ENCODE results near the gene DRG2. TPM values are rescaled to one million over a fixed set of nuclear protein-coding genes. Genes with fewer than 3 reads are reported as not detected.

The DRG2 gene
- total RNA-seq, 1 donor from 2014 or later = 54.1 TPM

DNA sequence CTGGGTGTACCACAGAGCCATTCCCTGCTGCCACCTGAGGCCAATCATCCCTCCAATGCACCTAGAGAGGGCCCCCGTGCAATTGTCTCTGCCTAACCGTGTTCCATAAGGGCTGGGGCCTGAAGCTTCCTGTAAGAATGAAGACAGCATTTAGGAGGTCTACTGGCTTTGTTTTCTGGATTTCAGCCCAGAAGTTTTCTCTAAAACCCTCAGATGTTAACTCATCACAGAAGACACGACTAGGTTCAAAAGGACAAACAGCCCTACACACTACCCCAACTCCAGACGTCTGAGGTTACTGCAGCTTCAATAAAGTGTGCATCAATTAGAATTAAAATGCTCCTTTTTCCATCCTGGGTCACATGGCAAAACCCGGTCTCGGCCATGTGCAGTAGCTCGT, 10.8 kb upstream of the DRG2 start:
- no peak for DNase-seq

- no peak for DNase-seq
Measured at GRCh38 chr17:18079543-18079942, 8.2 kb upstream of the DRG2 start.

- DNase-seq = no peak
Measured at GRCh38 chr17:18084256-18084655, 3.5 kb upstream of the DRG2 start.

GRCh38 chr17:18089613-18090012, 1.9 kb downstream of the DRG2 start:
- no peak for DNase-seq

DNA sequence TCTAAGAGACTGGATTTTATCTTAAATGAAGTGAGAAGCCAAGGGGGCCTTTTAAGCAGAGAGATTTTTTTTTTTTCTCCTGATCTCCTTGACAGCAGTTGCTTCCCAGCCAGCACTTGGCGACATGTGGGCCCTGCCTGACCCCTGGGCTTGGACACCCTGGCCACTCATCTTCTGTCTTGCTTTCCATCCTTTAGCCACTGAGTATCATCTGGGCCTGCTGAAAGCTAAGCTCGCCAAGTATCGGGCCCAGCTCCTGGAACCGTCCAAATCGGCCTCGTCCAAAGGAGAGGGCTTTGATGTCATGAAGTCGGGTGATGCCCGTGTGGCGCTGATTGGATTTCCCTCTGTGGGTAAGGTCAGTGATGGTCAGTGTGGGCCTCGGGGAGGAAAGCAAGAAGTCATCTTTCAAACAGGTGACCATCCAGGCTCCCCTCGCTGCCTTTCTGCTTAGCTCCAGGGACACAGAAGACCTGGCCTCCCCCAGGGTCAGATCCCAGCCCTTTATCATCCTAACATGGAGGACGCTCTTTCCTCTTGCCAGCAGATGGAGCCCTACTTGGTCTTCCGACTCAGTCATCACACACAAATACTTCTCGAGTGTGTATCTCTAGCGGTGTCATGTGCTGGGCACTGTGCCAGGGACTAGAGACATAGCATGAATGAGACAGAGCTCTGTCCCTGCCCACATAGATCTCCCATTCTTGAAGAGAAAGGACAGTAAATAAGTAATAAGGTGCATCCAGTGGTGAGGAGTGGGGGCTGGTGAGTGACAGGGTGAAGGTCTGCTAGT, 6.1 kb downstream of the DRG2 start:
- DNase-seq = peak; percentile 83

GRCh38 chr17:18094409-18094807, 6.7 kb downstream of the DRG2 start:
- DNase-seq = no peak

DNA sequence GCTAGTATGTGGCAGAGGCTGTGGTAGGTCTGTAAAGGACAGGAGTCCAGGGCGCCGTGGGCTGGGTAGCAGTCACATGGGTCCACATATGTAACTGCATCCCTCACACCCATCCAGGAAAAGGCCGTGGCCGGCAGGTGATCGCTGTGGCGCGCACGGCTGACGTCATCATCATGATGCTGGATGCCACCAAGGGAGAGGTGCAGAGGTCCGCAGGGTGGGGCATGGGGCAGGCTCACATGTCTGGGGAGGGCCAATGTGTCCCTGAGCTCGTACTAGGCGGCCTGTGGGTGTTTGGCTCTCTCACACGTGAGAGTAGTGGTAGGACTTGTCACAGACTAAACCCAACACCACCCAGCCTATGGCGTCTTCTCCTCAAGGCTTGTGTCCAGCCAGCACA, 11.8 kb downstream of the DRG2 start:
- no peak for DNase-seq

DNA sequence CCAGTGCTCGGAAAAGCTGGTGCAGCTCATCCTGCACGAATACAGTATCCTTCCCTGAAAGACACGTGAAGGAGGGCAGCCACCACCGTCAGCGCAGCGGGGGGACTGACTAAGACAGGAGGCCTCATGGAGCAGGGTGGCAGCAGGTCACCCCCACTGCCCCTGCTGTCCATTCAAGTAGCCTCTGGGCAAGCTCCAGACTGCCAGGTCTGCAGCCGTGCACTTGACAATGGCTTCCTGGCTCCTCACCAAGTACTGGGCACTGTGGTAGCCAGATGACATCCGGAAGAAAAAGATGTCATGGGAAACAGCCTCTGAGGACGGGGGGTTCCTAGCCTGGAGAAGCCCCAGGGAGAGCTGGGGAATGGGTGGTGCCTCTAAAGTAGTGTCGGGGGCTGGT, 12.9 kb downstream of the DRG2 start:
- no peak for DNase-seq

DNA sequence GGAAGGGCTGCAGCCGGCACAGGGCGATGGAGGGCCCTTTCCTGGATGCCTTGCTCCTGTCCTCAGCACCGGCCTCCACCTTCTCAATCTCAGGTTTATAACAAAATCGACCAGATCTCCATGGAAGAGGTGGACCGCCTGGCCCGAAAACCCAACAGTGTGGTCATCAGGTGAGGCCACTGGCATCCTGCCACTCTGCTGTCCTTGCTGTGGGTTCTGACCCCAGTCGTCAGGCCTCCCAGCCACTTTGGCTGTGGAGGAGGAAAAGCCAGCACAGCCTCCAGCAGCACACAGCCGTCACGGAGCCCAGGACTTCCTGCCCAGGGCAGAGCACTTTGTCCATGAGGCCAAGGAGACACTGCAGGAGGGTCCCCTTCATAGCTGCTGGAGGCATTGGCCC, 14.1 kb downstream of the DRG2 start:
- DNase-seq = no peak

DNA sequence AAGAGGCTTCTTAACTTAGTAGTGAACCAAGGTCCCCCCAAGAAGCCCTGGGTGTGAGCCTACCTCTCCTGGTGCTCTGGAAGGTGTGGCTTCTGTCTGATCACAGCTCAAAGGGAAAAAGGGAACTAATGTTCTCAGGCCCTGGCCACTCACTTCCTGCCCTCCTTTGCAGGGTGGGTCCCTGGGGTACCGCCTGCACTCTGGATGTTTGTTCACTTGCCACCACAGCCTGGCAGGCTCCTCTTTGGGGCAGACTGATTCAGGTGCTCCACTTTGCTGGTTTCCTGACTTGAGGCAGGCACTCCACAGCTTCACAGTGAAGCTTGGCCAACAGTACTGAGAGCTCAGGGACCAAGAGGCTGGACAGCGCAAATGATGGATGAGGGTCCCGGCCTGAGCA, 14.9 kb downstream of the DRG2 start:
- DNase-seq = no peak

GRCh38 chr17:18105027-18105426, 17.3 kb downstream of the DRG2 start:
- no peak for DNase-seq

DNA sequence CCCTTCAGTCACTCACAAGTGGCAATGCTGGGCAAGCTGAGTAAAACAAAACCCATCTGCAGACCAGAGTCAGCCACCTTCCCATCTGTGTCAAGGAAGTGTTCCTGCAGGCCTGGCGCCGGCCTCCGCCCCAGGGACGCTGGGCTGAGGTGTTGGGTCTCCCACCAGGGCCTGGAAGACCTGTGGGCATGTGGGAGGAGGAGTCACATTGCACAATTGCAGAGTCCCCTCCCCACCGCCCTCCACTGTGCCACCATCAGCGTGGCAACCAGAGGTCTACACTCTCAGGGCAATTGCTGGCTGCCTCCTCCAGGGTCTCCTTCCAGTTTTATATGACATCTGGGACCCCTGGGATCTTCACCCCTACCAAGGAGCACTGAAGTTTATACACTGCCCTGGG, 17.8 kb downstream of the DRG2 start:
- DNase-seq = no peak

DNA sequence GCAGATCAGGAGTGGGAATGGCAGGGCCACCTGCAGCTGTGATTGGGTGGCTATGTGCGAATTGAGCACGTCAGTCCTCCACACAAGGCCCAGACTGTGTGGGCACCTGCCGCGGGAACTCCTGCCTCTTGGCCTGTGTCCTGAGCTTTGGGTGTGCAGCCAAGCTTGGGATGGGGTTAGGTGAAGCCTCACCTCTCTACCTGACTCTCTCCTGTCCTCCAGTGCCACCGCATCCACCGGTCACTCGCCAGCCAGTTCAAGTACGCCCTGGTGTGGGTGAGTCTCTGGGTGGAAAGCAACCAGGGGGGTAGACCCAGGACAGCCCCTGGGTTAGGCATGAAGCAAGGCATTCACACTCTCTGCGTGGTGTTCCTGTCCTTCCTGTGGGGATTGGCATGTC, 18.5 kb downstream of the DRG2 start:
- no peak for DNase-seq

DNA sequence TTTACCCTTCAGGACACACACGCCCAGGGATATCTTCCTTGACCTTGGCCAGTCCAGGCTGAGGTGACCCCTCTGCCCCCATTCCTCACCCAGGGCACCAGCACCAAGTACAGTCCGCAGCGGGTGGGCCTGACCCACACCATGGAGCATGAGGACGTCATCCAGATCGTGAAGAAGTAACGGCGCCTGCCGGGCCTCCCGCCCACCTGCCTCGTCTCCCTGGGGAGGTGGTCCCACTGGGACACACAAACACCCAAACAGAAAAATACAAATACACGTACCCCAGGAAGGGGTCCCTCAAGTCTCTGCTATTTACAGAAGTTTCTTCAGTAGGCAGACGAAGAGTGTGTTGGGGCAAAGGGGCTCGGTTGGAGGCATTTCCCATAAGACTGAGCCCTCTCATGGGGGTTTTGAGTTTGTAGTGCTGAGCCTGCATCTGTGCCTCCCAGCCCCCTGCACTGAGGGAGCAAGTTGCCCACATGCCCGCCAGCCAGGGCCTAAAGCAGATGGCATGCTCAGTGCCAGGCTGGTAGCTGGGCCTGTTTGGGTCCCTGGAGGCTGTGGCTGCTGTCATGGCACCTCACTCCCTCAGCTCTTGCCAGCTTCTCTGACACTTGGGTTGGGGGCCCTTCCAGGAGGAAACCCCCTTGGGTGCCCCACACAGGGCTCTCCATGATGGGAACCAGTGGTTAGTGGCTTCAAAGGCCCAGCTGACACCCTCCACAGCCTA, 19.5 kb downstream of the DRG2 start:
- no peak for DNase-seq

DNA sequence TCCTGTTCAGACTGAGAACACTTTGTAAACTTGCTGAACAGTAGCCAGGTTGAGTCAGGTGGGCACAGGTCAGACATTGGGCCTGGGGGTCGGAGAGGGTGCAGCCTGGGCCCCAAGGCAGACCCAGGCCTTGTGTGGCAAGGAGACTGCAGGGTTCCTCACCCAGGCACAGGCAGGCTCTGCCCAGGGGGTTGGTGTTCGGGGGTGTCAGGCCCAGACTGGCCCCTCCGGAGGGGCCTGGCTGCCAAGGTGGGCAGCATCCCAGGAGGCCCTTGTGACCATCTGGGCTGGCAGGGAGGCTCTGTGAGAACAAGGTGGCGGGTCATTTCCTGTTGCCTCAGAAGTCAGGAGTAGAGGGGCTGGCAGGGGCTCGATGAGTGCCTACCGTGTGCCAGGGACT, 20.2 kb downstream of the DRG2 start:
- DNase-seq = no peak

- no peak for DNase-seq
Measured at GRCh38 chr17:18108401-18109312, 20.9 kb downstream of the DRG2 start, which contains the start of gene MYO15A. Gene MYO15A, plus strand, starts transcription at chr17:18108756. Its CDS starts 10,045 bp downstream, at chr17:18118801.

- DNase-seq = no peak
Measured at GRCh38 chr17:18109935-18110485, 22.3 kb downstream of the DRG2 start.

- no peak for DNase-seq
Measured at GRCh38 chr17:18110636-18111145, 22.9 kb downstream of the DRG2 start.

GRCh38 chr17:18111330-18111971, 23.7 kb downstream of the DRG2 start:
- DNase-seq = no peak

- no peak for DNase-seq
Measured at GRCh38 chr17:18115517-18115916, 27.8 kb downstream of the DRG2 start.

DNA sequence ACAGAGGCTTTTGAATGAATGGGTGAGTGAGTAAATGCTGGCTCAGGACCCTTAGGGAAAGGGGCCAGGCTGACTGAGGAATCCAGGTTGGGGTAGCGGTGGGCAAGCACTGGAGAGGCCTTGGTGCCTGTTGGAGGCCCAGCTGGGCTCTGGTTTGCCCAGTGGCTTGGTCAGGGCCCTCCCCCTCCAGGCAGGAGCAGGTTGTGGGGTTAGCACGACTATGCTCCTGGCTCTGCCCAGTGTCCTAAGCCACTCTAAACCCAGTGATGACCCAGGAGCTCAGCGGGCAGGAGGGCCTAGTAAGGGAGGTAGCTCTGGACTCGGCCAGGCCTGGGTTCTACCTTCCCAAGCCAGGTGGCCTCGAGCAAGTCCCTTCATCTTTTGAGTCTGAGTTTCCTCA, 28.3 kb downstream of the DRG2 start:
- no peak for DNase-seq

DNA sequence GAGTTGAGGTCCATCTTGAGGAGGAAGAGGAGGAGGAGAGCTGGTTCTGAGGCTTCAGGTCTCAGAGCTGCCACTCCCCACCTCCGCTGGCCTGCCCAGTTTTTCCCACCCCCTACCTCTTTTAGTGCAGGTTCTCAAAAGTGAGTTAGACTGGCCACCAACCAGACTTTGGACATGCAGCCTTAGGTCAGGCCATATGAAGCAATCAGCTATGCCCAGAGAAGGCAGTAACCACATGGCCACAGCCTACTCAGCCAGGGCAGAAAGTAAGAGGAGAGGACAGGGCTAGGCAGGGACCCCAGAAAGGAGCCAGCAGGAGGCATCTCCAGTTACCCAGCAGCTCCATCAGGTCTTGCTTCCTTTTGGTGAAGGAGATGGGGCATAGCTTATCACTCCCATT, 29.8 kb downstream of the DRG2 start:
- DNase-seq = no peak
